Right forelimb (tissue), 1 donor: ENCODE measurements around the gene REV3L.

ENCODE experiments used
- DNase-seq: peaks from one replicate; pipeline ENCODE4 v3.0.0-alpha.2; 2018

Gene REV3L

GRCh38 chr6:111254779-111255166 is 228.2 kb downstream of the REV3L start:
- no peak for DNase-seq

GRCh38 chr6:111254004-111254778 is 228.8 kb downstream of the REV3L start:
- DNase-seq: no peak

- DNase-seq: no peak
Measured at GRCh38 chr6:111252726-111253125, 230.3 kb downstream of the REV3L start.

- no peak for DNase-seq
Measured at GRCh38 chr6:111250791-111251354, 232.1 kb downstream of the REV3L start.
